HepG2 (cell line): ENCODE measurements around the gene SOBP. TPM values are rescaled to one million over a fixed set of nuclear protein-coding genes. Genes with fewer than 3 reads are reported as not detected.

ENCODE experiments used
- ARNT ChIP-seq: fragments of 450-650 bp; IDR thresholded peaks from 2 replicates; pipeline ENCODE4 v1.6.1; 2017
- ASH2L ChIP-seq: fragments of 300-600, 200-600 bp; sonication (generic); IDR thresholded peaks from 2 replicates; pipeline ENCODE4 v1.7.0; 2017; ENCODE audit warnings: low read depth, mild to moderate bottlenecking, moderate library complexity, mixed read lengths, low read length; ENCODE audit not compliant: insufficient read length
- ATF2 ChIP-seq: sonication (generic); formaldehyde crosslinking; IDR thresholded peaks from 2 replicates; pipeline ENCODE4 v1.4.0; 2020; ENCODE audit warnings: missing genetic modification reagents
- CBX2 ChIP-seq, 2 experiments: fragments of 200-600 bp in 1 of 2; sonication (generic); formaldehyde crosslinking in 1 of 2; IDR thresholded peaks; 2 replicates each; pipeline versions ENCODE4 v1.7.0 to v1.8.1; 2018 to 2022; ENCODE audit warnings: low read depth in 2 of 2, low read length in 1 of 2, mild to moderate bottlenecking in 1 of 2, missing genetic modification reagents in 1 of 2
- EP300 ChIP-seq, 3 experiments: sonication (generic) in 1 of 3; formaldehyde crosslinking in 1 of 3; IDR thresholded peaks; 2 replicates each; pipeline versions ENCODE4 v1.5.1 to v1.6.1; 2011 to 2020; ENCODE audit warnings: low read depth in 2 of 3, low read length in 2 of 3, borderline replicate concordance in 1 of 3, improper control_type of control experiment in 1 of 3, mild to moderate bottlenecking in 1 of 3, missing genetic modification reagents in 1 of 3, moderate library complexity in 1 of 3
- FLYWCH1 ChIP-seq: sonication (generic); formaldehyde crosslinking; IDR thresholded peaks from 2 replicates; pipeline ENCODE4 v1.8.1; 2023; ENCODE audit warnings: mild to moderate bottlenecking, missing genetic modification reagents
- FOXJ3 ChIP-seq: sonication (generic); formaldehyde crosslinking; IDR thresholded peaks from 2 replicates; pipeline ENCODE4 v1.4.0; 2020; ENCODE audit warnings: missing genetic modification reagents, mild to moderate bottlenecking, borderline replicate concordance
- HMGXB4 ChIP-seq, 2 experiments: sonication (generic) in 1 of 2; formaldehyde crosslinking in 1 of 2; IDR thresholded peaks; 2 replicates each; pipeline versions ENCODE4 v1.4.0 to v1.6.1; 2018 to 2020; ENCODE audit warnings: missing genetic modification reagents in 2 of 2, borderline replicate concordance in 1 of 2, low read depth in 1 of 2, mild to moderate bottlenecking in 1 of 2, missing biosample characterization in 1 of 2
- IKZF4 ChIP-seq: sonication (generic); formaldehyde crosslinking; IDR thresholded peaks from 2 replicates; pipeline ENCODE4 v1.5.1; 2020; ENCODE audit warnings: borderline replicate concordance, mild to moderate bottlenecking, low read depth, missing genetic modification reagents; ENCODE audit errors: not compliant biosample characterization
- MBD4 ChIP-seq: IDR thresholded peaks from 2 replicates; pipeline ENCODE4 v1.6.1; 2012; ENCODE audit warnings: low read length, inconsistent platforms, borderline replicate concordance
- NFKB2 ChIP-seq: sonication (generic); formaldehyde crosslinking; IDR thresholded peaks from 2 replicates; pipeline ENCODE4 v1.4.0; 2020; ENCODE audit warnings: missing genetic modification reagents, borderline replicate concordance
- NFYC ChIP-seq: IDR thresholded peaks from 2 replicates; pipeline ENCODE4 v1.6.1; 2016; ENCODE audit warnings: missing genetic modification reagents, missing compliant biosample characterization
- RARA ChIP-seq: IDR thresholded peaks from 2 replicates; pipeline ENCODE4 v1.6.1; 2016; ENCODE audit warnings: missing genetic modification reagents, missing compliant biosample characterization
- SIN3B ChIP-seq: fragments of 150-350 bp; IDR thresholded peaks from 2 replicates; pipeline ENCODE4 v1.6.1; 2014; ENCODE audit warnings: low read length
- SOX13 ChIP-seq, 3 experiments: fragments of 450-650 bp in 1 of 3; sonication (generic) in 1 of 3; formaldehyde crosslinking in 1 of 3; IDR thresholded peaks in 2 of 3; conservative IDR thresholded peaks in 1 of 3; 2 replicates each; pipeline versions ENCODE4 v1.5.0 to v1.6.1; 2016 to 2020; ENCODE audit warnings: antibody characterized with exemption in 1 of 3, mild to moderate bottlenecking in 1 of 3, missing compliant biosample characterization in 1 of 3, missing genetic modification reagents in 1 of 3, moderate library complexity in 1 of 3
- TEAD2 ChIP-seq: sonication (generic); formaldehyde crosslinking; IDR thresholded peaks from 2 replicates; pipeline ENCODE4 v1.9.0; 2021; ENCODE audit warnings: missing genetic modification reagents
- ZFP1 ChIP-seq: IDR thresholded peaks from 2 replicates; pipeline ENCODE4 v1.6.1; 2016
- ZNF484 ChIP-seq: sonication (generic); formaldehyde crosslinking; IDR thresholded peaks from 2 replicates; pipeline ENCODE4 v1.5.1; 2020; ENCODE audit warnings: mild to moderate bottlenecking, low read depth, missing genetic modification reagents, borderline replicate concordance
- ZNF546 ChIP-seq: sonication (generic); formaldehyde crosslinking; conservative IDR thresholded peaks from 2 replicates; pipeline ENCODE4 v1.8.1; 2023; ENCODE audit warnings: mild to moderate bottlenecking, missing genetic modification reagents
- ZNF550 ChIP-seq: sonication (generic); formaldehyde crosslinking; IDR thresholded peaks from 2 replicates; pipeline ENCODE4 v1.4.0; 2020; ENCODE audit warnings: mild to moderate bottlenecking, missing genetic modification reagents, borderline replicate concordance
- ZNF570 ChIP-seq: sonication (generic); formaldehyde crosslinking; IDR thresholded peaks from 2 replicates; pipeline ENCODE4 v1.4.0; 2020; ENCODE audit warnings: mild to moderate bottlenecking, missing genetic modification reagents, borderline replicate concordance
- ZNF724P ChIP-seq: sonication (generic); formaldehyde crosslinking; IDR thresholded peaks from 2 replicates; pipeline ENCODE4 v1.8.0; 2022; ENCODE audit warnings: missing genetic modification reagents, borderline replicate concordance
- ZNF850 ChIP-seq: sonication (generic); formaldehyde crosslinking; conservative IDR thresholded peaks from 2 replicates; pipeline ENCODE4 v1.9.0; 2021; ENCODE audit warnings: mild to moderate bottlenecking, missing genetic modification reagents
- polyA plus RNA-seq, 8 experiments: library from polyadenylated mRNA; depleted of rRNA in 3 of 8; stranded (reverse) in 7 of 8; unstranded in 1 of 8; fragments of >200 nt; fragmentation: Illumina TruSeq in 4 of 8; extraction: Trizol in 4 of 8; gene quantifications; 2 replicates each; pipeline versions ENCODE4 v1.2.1 to v1.2.3, GENCODE V29; 2011 to 2016; ENCODE audit warnings: low read depth in 4 of 8, missing spikeins in 1 of 8, mixed read lengths in 1 of 8; ENCODE audit not compliant: insufficient read depth in 1 of 8
- total RNA-seq, 5 experiments: library from RNA; depleted of rRNA; stranded (reverse); fragments of >200 nt; fragmentation: Illumina TruSeq; extraction: Trizol; gene quantifications; 2 replicates each; pipeline ENCODE4 v1.2.3, GENCODE V29; 2016; ENCODE audit warnings: low read depth in 1 of 5
- TF ChIP-seq, protein P1 (sequence below): IDR thresholded peaks from 2 replicates; pipeline ENCODE4 v1.6.1; 2016; ENCODE audit warnings: missing biosample characterization, missing genetic modification reagents, low read depth

Gene SOBP
- total and polyA plus RNA-seq, 2 of the 13 experiments (the other 11 are each of a cell fraction or from before 2014, with no cell fraction given): 1.5 to 6.9 TPM

GRCh38 chr6:107488875-107489635 is 862 bp upstream of the SOBP start (continued):
- TF ChIP-seq TEAD2: no peak
- TF ChIP-seq CBX2 (IDR thresholded peaks at IDR 0.05; ENCODE audit: low read depth, low read length): no peak
- TF ChIP-seq CBX2 (CRISPR knock-in tag; IDR thresholded peaks at IDR 0.05; ENCODE audit: low read depth): no peak
- no peak for TF ChIP-seq FLYWCH1
- no peak for TF ChIP-seq ZNF484
- no peak for TF ChIP-seq ZNF570 (CRISPR knock-in tag)
- TF ChIP-seq MBD4: no peak
- TF ChIP-seq ZNF850: no peak
- TF ChIP-seq NFYC (CRISPR knock-in tag): no peak
- no peak; a peak in 1 of 4 replicates for TF ChIP-seq HMGXB4 (CRISPR knock-in tag; IDR thresholded peaks at IDR 0.05; ENCODE audit: borderline replicate concordance in 1 of 2, low read depth in 1 of 2)
- peak; percentile 81; the same call in 1 of the 2 replicates for TF ChIP-seq ZNF724P (CRISPR knock-in tag)
- TF ChIP-seq FOXJ3: no peak
- no peak for TF ChIP-seq EP300 (IDR thresholded peaks at IDR 0.05; ENCODE audit: low read depth in 2 of 2, low read length in 2 of 2)
- no peak for TF ChIP-seq EP300 (CRISPR knock-in tag; IDR thresholded peaks at IDR 0.05; ENCODE audit: borderline replicate concordance)
- TF ChIP-seq ZNF546 (CRISPR knock-in tag): no peak
- TF ChIP-seq ARNT: no peak
- no peak for TF ChIP-seq NFKB2 (CRISPR knock-in tag)
- TF ChIP-seq SIN3B: no peak
- TF ChIP-seq ASH2L: peak; percentile 38
- TF ChIP-seq, protein P1, sequence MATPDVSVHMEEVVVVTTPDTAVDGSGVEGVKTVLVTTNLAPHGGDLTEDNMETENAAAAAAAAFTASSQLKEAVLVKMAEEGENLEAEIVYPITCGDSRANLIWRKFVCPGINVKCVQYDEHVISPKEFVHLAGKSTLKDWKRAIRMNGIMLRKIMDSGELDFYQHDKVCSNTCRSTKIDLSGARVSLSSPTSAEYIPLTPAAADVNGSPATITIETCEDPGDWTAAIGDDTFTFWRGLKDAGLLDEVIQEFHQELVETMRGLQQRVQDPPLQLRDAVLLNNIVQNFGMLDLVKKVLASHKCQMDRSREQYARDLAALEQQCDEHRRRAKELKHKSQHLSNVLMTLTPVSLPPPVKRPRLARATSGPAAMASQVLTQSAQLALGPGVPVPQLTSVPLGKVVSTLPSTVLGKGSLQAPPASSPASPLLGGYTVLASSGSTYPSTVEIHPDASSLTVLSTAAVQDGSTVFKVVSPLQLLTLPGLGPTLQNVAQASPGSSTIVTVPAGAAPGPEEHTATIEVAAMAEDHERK (CRISPR knock-in tag): no peak
- TF ChIP-seq ZFP1 (CRISPR knock-in tag): no peak
- TF ChIP-seq SOX13 (IDR thresholded peaks at IDR 0.05): no peak
- no peak; a peak in 1 of 4 replicates for TF ChIP-seq SOX13 (CRISPR knock-in tag; conservative IDR thresholded peaks at IDR 0.05 in 1 of 2, IDR thresholded peaks at IDR 0.05 in 1 of 2)
- TF ChIP-seq IKZF4 (CRISPR knock-in tag): no peak
- TF ChIP-seq RARA (CRISPR knock-in tag): no peak
- TF ChIP-seq ATF2 (CRISPR knock-in tag): no peak
- TF ChIP-seq ZNF550 (CRISPR knock-in tag): no peak
